T-helper 9 cell (primary cell): Measurements from ENCODE around the gene PCK2.

Experiments used
- DNase-seq: peaks from one replicate; pipeline ENCODE4 v3.0.0-alpha.2; 2020

The PCK2 gene

DNA sequence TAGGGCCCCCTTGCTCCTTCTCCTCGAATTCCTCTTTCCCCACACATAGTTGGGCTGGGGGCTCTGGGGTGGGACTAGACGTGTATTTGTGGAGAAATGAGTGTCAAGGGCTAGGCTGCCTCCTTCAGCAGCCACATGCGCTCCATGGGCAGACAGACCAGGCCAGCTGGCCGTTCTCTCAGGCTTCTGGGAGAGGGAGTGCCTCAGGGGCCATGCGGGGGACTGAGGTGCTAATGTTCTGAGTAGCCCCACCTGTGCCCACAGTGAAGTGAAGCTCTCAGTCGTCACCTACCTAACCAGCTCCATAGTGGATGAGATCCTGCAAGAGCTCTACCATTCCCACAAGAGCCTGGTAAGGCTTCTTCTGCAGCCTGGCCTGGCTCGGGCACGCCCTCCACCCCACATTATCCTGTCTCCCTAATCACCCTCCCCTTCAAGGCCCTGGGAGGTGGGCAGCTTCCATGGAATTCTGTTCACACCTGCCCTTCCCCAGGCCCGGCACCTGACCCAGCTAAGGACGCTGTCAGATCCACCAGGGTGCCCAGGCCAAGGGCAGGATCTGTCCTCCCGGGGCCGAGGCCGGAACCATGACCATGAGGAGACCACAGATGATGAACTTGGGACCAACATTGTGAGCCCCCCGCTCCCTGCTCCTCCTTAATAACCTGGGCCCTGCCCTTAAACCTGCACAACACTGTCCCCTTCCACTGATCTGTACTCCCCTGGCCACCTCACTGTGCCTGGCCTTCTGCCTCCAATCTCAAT is 31.7 kb upstream of the PCK2 start:
- DNase-seq: no peak

DNA sequence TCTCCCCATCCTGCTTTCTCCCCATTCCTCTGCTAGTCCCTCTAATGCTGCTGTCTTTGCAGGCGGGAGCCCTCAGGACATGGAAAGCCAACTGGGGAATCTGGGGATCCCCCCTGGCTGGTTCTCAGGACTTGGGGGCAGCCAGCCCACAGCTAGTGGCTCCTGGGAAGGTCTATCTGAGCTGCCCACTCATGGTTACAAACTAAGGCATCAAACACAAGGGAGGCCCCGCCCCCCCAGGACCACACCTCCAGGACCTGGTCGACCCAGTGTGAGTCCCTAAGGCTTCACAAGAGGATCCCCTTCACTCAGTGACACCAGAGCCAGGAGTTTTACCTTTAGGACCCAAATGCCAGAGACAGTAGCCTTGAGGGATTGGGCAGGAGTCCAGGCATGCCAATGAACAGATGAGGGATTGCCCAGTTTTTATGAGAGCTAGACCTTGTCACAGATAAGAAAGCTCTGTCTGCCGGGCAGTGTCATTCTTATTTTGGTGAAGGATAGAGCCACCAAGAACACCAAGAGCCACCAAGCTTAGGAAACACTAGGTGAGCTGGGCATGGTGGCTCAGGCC is 30.8 kb upstream of the PCK2 start:
- no peak for DNase-seq

DNA sequence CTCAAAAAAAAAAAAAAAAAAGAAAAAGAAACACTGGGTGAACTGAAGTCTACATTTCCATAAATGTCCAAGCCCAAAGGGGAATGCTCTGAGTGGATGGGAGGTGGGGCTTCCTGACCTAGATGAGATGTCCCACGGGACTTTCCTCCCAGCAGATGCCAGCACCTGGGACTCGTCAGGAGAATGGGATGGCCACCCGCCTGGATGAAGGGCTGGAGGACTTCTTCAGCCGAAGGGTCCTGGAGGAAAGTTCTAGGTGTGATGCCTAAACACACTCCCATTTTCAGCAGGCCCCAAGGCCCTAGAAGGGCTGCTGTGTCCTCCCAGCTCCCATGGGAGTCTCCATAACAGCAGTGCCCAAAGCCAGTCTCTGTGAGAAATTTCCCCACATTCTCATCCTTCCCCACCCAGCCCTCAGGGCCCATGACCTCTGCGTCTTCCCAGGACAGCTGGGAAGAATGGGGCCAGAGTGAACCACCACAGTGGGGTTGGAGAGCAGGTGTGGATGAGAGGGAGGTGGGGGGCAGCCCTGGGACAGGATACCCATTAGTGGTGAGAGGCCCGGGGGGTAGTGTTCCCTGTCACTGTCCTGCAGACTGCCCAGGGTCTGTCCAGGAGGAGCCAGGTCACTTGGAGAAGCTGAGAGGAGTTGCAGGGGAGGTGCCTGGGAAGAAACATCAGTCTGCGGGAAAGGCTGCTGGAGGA is 29.9 kb upstream of the PCK2 start:
- DNase-seq: no peak

DNA sequence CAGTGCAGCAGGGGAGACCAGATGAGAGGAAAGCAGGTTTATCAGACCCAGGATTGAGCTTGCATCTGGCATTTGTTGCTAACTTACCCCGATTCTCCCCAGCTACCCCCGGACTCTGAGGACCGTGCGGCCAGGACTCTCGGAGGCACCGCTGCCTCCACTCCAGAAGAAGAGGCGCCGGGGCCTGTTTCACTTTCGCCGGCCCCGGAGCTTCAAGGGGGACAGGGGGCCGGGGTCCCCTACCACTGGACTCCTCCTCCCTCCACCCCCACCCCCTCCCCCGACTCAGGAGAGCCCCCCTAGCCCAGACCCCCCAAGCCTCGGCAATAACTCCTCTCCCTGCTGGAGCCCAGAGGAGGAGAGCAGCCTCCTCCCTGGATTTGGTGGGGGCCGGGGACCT is 29.3 kb upstream of the PCK2 start:
- DNase-seq: no peak

DNA sequence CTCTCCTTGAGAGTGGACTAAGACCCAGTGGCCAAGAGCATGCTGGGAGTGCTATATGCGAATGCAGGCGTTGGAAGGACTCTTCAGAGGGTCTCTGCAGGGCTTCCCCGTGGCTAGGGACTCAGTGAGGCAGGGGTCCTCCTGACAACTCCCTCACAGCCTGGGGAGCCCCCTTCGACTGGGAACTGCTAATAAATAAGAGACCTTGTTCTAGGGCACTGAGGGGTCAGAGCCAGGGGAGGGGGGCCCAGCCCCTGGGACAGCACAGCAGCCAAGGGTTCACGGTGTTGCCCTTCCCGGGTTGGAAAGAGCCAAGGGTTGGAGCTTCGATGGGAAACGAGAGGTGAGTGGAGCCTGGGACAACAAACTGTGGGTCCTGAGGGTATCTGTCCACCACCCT is 28.7 kb upstream of the PCK2 start:
- DNase-seq: no peak

DNA sequence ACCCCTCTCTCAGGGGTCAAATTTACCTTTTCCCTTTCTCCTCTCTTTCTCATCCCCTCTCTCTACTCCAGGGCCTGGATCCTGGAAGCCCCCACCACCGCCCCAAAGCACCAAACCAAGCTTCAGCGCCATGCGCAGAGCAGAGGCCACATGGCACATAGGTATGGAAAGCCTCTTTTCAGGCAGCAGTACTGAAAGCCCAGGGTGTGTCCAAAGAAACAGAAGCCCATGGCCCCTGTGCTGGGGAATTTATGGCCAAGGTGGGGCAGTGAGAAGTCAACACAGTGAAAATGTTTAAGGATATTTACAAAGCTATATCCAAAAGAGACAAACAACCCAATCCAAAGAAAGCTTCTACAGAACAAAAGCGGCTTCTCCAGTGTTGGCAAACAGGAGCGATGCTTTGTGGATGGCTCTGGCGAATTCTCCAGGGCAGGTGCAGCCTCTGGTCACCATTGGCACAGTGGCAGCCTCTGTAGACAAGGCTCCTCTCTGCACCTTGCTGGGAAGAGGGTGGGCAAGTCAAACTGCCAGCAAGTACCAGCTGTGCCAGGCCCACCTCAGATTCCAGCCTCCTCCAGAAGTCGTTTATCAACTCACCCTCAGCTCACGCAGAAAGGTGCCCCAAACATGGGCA is 27.5 kb upstream of the PCK2 start:
- DNase-seq: no peak

DNA sequence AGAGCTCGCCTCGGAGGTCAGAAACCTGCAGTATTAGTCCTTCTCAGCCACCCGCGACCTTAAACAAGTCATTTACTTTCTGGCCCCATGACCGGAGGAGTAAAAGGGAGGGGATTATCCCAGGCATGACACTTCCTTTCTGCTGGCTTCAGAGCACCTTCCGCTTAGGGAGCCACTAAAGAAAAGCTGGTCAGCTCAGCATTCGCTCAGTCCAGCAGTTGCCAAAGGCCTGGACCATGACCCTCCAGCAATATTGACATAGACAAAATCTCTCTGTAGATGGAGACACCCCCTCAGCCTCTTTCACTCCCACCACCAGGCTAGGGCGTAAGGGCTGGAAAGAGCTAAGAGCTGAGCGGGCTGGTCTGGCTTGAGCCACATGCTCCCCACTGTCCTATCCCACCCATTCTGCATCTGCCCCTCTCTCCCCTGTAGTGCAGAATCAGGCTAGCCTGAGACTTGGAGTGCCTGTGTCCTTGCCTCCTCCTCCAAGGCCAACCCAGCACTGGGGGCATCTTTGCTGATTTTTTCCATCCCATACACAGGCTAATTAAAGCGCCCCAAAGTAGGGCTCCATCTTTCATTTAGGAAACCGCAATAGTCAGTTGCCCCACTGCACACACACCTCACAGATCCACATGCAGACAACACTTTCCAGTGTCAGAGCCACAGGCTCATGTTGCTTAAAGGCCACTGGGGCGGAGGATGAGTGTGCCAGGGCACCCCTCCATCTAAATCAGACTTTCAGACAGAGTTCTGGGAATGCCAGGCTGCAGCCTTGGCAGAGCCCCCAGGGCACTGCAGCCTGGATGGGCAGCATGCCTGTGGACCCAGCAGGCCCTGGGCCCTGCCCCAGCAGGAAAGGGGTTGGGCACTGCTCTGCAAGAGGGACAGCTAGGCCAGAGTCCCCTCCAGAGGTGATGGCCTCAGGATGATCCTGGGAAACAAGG is 26.7 kb upstream of the PCK2 start:
- no peak for DNase-seq

DNA sequence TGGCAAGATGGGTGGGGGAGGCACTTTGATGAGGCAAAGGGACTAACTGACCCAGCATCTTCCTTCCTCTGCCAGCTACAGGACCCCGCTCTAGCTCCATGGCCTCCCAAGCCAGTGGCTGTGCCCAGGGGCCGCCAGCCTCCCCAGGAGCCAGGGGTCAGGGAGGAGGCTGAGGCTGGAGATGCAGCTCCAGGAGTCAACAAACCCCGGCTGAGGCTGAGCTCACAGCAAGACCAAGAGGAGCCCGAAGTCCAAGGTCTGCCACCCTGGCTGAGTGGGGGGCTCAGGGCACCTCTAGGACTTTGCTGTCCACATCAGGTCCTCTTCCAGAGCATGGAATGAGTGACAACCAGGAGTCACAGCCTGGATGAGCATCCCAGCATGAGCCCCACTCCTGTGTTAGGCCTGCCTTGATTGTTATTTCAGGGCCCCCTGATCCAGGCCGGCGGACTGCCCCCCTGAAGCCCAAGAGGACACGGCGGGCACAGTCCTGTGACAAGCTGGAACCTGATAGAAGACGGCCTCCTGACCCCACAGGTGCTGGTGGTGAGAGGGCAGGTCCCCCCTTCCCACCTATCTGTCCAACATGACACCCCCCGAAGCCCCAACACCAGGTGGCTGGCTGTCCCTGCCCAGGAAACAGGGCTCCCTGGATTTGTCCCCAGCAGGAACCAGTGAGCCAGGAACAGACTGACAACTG is 25.2 kb upstream of the PCK2 start:
- no peak for DNase-seq

DNA sequence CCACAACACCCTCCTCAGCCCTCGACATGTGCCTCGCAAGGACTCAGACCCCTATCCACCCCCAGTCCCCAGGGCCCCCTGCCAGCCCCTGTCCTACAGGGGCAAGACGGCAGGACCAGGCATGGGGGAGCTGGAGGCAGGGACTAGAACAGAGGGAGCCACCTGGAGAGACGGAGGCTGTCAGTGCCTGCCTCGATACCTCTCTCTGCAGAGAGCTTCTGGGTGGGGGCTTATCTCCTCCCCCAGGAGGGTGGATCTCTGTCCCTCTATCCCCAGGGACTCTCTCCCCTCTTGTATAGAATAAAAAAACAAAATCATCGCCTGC is 24.7 kb upstream of the PCK2 start:
- DNase-seq: no peak

DNA sequence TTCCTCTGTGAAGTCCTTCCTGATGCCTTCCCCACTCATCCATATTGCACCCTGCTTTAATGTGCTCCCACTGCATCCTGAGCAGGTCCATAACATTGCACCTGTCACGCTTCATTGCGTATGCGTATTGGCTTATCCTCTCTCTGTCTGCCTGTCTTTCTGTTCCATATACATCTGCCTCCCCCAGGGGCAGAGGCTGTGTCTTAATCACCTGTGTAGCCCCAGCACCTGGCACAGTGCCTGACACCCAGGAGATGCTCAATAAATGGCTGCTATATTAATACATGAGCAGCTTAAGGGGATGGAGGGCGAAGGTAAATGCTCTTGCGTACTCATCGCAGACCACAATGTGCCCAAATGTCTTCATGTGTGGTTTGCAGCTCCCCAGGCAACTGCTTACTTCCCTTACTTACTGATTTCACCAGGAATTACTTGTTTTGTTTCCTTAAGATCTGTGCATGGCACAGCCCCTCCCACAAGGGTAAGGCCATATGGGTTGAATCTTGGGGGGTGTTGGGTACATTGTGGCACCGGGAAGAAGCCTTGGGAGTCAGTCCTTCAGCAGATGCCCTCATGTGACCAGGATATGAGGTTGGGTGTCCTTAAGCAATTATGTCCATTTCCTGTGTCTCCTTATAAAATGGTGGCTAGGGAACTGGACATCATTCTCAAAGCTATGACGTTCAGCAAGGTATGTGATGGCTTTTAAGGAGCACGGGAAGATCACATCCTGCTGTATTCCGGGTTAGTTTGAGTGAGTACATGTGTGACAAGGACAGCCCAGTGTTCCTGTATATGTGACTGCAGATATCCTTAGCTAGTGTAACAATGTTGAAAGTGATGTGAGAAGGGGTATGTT is 23.6 kb upstream of the PCK2 start:
- DNase-seq: no peak

DNA sequence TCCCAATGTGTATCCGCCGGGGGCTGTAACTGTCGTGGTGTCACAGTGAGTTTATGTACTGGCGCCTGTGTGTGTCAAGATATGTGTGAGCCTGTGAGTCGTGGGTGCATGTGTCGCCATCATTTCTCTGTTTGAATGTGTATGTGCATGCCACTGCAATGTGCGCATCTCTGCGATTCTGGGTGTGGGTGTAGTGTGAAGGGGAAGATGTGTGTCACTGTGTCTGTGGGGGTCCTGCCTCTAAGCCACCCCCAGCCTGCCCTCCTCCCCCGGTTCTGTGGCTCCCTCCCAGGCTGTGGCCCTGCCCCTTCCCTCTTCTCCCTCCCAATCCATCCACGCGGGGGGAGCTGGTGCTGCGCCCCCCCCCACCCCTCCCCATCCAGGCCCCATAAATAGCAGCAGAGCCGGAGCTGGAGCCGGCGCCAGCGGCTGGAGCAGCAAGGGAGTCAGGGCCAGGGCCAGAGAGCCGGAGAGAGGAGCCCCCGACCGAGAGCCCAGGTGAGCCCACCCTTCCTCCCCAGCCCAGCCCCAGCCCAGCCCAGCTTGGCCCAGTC is 22.9 kb upstream of the PCK2 start, which contains the start of gene CPNE6:
Gene CPNE6 (plus strand): TSS at position 419 of the 554 bp plus-strand sequence. CDS start 1,375 bp downstream, outside the sequence.
- no peak for DNase-seq

DNA sequence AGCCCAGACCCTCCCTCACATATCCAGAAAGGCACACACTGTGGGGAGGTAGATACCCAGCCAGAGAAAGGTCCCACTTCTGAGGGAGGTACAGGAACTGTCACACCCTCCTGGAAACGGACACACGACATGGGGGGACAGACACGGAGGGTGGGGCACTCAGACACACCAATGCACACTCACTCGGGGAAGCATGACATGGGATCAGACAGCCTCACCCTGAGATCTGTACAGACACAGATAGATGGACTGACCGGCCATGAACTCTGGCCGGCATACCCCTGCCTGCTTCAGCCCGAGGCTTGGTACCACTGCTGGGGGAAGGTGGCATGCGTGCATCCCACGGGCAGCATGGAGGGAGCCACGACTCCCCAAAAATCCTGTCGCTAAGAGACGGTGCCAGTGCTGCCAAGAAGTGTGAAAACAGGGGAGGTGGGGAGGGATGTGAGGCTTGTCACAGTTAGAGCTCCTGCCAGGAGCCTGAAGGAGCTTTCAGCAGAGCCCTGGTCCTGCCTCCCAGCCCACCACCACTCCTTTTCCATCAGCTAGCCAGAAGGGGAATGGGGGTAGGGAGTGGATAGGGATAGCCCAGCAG is 22.2 kb upstream of the PCK2 start:
- no peak for DNase-seq

DNA sequence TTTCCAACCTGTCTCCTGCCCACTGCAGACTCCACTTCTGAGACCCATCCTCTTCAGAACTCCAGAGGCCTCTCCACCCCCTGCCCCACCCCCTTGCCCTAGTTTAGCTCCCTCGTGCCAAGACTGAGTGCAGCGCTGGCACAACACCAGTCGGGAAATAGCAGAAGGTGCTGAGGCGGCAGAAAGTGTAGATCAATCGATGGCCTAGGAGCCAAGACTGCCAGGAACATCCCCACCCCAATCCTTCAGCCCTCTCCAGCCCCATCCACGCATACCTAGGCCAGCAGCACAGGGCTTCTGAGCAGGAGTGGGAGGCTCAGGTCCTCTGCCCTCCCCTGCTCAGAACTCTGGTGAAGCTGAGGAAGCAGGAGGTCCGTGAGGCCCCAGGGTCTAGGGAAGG is 21.7 kb upstream of the PCK2 start:
- no peak for DNase-seq

DNA sequence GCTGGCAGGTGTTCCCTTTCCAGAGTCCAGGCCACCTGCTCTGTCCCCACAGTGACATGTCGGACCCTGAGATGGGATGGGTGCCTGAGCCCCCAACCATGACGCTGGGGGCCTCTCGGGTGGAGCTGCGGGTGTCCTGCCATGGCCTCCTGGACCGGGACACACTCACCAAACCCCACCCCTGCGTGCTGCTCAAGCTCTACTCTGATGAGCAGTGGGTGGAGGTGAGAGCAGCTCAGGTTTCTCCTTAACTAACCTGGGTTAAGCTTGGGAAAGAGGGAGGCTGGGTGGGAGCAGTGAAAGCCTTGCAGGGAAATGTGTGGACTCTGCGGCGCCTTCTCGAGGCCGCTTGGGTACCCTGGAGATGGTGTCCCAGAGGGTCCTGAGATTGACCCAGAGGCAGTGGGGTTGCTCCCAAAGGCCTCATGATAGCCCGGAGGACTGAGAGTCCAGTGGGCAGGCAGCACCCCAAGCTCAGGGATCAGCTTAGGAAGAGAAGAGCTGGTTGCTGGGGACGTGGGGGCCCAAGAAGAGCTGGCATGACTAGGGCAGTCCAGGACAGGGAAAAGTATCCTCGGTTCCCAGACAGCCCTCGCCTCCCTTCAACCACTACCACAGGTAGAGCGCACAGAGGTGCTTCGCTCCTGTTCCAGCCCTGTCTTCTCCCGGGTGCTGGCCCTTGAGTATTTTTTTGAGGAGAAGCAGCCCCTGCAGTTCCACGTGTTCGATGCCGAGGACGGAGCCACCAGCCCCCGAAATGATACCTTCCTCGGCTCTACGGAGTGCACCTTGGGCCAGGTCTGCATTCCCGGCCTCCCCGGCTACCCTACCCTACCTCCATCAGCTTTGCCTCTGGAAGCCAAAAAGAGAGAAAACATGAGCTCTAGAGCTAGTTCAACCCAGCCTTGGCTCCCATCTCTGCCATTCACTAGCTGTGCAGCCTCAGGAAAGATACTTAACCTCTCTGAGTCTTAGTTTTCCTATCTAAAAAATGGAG is 20.9 kb upstream of the PCK2 start:
- DNase-seq: no peak

DNA sequence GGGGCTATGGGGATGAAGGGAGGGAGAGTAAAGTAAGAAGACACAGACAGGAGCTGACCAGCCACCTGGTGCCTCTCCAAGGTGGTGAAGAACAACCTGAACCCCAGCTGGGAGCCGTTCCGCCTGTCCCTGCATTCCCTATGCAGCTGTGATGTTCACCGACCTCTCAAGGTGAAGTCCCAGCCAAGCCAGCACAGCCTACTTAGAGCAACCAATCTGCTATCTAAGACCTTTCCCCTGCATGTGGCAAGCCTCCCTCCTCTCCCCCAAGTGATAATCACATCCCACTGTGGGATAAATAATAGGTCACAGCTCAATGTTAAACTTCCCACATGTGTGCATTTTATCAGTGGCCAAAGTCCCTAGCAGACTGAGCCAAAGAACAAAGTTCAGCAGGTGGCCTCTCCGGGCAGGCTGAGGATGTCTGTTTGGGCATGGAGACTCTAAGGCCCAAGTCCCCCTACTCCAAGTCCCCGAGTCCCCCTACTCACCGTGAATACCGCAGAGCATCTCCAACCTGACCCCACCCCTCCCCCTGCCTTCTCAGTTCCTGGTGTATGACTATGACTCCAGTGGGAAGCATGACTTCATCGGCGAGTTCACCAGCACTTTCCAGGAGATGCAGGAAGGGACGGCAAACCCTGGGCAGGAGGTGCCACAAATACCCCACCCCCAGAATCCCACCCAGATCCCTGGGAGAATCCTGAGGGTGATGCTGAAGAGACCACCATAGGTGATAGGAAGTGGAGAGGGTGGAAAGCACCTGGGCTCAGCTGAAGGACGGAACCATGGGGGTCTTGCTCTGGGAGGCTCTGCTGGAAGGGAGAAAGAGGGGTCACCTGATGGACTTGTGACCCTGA is 19.3 kb upstream of the PCK2 start:
- DNase-seq: no peak

DNA sequence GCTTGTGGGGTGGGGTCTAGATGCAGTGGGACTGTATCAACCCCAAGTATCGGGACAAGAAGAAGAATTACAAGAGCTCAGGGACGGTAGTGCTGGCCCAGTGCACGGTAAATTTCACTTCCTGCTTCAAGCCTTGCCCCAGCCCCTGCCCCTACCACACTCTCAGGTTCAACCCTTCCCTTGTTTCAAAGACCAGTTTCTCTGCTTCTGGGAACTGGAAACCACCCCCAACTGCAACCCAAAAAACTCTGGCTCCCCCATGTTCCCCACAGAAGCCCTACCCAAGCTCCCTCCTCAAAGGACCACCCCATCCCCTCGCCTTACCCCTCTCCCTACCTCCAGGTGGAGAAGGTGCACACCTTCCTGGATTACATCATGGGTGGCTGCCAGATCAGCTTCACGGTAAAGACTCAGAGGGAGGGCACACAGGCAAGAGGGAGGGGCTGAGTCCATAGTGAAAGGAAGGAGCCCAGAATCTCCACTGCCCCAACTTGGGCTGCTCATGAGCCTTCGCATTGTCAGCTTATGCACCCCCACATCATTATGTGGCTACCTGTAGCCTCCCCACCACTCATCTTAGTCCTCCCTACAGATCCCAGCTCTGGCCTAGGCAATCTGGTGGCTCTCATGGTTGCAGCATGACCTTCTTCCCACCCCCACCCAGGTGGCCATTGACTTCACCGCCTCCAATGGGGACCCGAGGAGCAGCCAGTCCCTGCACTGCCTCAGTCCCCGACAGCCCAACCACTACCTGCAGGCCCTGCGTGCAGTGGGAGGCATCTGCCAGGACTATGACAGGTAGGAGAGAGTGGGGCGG is 18.4 kb upstream of the PCK2 start:
- no peak for DNase-seq

DNA sequence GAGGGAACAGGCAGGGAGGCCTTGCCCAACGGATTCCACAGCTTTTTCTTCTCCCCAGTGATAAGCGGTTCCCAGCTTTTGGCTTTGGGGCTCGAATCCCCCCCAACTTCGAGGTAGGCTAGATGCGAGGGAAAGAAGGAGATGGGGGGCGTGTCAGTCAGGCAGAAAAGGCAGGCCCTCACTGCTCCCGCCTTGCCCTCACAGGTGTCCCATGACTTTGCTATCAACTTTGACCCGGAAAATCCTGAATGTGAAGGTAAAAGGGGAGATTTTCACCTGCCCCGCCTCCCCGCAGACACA is 17.9 kb upstream of the PCK2 start:
- no peak for DNase-seq
